Measurements from ENCODE around the gene KHSRP.

DNA sequence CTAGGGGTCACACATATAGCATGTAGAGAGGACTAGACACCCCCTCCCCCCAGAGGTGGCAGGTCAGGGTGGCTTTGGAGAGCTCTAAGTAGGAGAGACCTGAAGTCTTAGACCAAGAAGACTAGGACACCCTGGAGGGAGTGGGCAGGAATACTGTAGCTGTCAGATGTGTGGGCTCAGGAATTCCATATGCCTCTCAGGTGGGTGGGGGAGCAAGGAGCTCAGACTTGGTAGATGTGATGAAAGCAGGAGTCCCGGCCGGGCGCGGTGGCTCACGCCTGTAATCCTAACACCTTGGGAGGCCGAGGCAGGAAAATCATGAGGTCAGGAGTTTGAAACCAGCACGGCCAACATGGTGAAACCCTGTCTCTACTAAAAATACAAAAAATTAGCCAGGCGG is 41.1 kb upstream of the KHSRP start:
- TF ChIP-seq CTCF (IDR thresholded peaks at IDR 0.05) (no peak), POLR2A (IDR thresholded peaks at IDR 0.05) (no peak)
